ENCODE measurements around the gene MYO10. TPM values are rescaled to one million over a fixed set of nuclear protein-coding genes. Genes with fewer than 3 reads are reported as not detected.

Gene MYO10
- total RNA-seq, 1 experiment from 2014 or later, result 89.8 TPM

DNA sequence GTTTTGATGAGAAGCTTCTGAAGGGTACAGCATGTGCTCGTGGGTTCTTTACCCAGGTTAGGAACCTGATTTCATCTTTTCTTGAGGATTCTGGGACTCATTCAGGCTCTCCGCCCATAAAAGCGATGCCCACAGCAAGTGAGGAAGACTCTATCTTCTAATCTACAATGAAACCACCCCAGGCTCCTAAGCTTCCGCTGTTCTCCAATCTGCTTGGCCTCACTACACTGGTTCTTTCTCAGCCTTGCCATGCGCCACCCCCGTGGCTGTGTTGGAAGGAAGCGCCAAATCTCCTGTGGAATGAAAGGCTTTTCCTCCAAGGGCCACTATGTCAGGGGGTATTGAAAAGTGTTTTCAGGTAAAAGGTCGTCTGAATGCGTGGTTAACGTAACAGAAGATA is 135.6 kb downstream of the MYO10 start (continued):
- TF ChIP-seq, protein P1, sequence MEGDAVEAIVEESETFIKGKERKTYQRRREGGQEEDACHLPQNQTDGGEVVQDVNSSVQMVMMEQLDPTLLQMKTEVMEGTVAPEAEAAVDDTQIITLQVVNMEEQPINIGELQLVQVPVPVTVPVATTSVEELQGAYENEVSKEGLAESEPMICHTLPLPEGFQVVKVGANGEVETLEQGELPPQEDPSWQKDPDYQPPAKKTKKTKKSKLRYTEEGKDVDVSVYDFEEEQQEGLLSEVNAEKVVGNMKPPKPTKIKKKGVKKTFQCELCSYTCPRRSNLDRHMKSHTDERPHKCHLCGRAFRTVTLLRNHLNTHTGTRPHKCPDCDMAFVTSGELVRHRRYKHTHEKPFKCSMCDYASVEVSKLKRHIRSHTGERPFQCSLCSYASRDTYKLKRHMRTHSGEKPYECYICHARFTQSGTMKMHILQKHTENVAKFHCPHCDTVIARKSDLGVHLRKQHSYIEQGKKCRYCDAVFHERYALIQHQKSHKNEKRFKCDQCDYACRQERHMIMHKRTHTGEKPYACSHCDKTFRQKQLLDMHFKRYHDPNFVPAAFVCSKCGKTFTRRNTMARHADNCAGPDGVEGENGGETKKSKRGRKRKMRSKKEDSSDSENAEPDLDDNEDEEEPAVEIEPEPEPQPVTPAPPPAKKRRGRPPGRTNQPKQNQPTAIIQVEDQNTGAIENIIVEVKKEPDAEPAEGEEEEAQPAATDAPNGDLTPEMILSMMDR (IDR thresholded peaks at IDR 0.05), result no peak
- TF ChIP-seq FOXK1 (CRISPR knock-in tag; IDR thresholded peaks at IDR 0.05), result no peak
- no peak for TF ChIP-seq ZNF416 (CRISPR knock-in tag; IDR thresholded peaks at IDR 0.05)
- TF ChIP-seq, protein P2, sequence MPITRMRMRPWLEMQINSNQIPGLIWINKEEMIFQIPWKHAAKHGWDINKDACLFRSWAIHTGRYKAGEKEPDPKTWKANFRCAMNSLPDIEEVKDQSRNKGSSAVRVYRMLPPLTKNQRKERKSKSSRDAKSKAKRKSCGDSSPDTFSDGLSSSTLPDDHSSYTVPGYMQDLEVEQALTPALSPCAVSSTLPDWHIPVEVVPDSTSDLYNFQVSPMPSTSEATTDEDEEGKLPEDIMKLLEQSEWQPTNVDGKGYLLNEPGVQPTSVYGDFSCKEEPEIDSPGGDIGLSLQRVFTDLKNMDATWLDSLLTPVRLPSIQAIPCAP (CRISPR knock-in tag; IDR thresholded peaks at IDR 0.05), result no peak
- TF ChIP-seq ZNF671 (CRISPR knock-in tag; IDR thresholded peaks at IDR 0.05), result no peak
- TF ChIP-seq, protein P3, sequence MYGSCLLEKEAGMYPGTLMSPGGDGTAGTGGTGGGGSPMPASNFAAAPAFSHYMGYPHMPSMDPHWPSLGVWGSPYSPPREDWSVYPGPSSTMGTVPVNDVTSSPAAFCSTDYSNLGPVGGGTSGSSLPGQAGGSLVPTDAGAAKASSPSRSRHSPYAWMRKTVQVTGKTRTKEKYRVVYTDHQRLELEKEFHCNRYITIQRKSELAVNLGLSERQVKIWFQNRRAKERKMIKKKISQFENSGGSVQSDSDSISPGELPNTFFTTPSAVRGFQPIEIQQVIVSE (CRISPR knock-in tag; IDR thresholded peaks at IDR 0.05; ENCODE audit: borderline replicate concordance), result no peak
- TF ChIP-seq ZBTB21 (CRISPR knock-in tag; IDR thresholded peaks at IDR 0.05; ENCODE audit: borderline replicate concordance), result no peak
- TF ChIP-seq, protein P4, sequence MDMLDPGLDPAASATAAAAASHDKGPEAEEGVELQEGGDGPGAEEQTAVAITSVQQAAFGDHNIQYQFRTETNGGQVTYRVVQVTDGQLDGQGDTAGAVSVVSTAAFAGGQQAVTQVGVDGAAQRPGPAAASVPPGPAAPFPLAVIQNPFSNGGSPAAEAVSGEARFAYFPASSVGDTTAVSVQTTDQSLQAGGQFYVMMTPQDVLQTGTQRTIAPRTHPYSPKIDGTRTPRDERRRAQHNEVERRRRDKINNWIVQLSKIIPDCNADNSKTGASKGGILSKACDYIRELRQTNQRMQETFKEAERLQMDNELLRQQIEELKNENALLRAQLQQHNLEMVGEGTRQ (CRISPR knock-in tag; IDR thresholded peaks at IDR 0.05), result no peak

DNA sequence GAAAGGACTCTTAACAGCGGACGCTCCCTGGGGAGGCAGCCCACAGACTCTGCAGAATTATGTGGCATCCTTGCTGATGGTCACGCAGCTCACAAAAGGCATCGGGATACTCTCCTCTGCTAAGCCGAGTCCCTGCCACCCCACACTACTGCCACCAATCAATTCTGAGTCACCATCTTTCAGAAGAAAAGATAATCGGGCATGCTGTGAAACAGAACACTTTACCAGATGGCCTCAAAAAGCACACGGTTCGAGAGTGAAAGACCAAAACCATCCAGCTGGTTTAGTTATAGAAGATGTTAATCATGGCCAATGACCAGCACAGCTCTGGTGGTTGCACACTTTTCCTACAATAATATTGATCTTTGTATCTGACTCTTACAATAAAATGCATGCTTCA is 136.3 kb downstream of the MYO10 start:
- ATAC-seq (no peak), DNase-seq (ENCODE audit: low spot score) (no peak)
- ChIA-PET CTCF (interaction anchor here (1.8 kb wide), 1 partner anchor 333 kb away, joined by 6 read pairs; no protein-coding TSS in a partner anchor), POLR2A (no interaction called here)
- no peak overlapping the region for H3K27ac Mint-ChIP-seq
- no peaks in the 10 kb centered on the region; the same call in 1 of the 2 replicates for H3K27me3 Mint-ChIP-seq (ENCODE audit: low read depth)
- H3K4me3 Mint-ChIP-seq, result no peak overlapping the region
- H3K36me3 Mint-ChIP-seq, result peaks cover 11% of the 10 kb centered on the region
- peaks cover 14% of the 10 kb centered on the region for H3K9me3 Mint-ChIP-seq
- peaks cover 16% of the 10 kb centered on the region for H3K4me1 Mint-ChIP-seq
- TF ChIP-seq TEAD1 (CRISPR knock-in tag; IDR thresholded peaks at IDR 0.05), result no peak
- TF ChIP-seq ZNF671 (CRISPR knock-in tag; IDR thresholded peaks at IDR 0.05), result no peak
- TF ChIP-seq RORB (CRISPR knock-in tag; IDR thresholded peaks at IDR 0.05), result no peak
- TF ChIP-seq, protein P5, sequence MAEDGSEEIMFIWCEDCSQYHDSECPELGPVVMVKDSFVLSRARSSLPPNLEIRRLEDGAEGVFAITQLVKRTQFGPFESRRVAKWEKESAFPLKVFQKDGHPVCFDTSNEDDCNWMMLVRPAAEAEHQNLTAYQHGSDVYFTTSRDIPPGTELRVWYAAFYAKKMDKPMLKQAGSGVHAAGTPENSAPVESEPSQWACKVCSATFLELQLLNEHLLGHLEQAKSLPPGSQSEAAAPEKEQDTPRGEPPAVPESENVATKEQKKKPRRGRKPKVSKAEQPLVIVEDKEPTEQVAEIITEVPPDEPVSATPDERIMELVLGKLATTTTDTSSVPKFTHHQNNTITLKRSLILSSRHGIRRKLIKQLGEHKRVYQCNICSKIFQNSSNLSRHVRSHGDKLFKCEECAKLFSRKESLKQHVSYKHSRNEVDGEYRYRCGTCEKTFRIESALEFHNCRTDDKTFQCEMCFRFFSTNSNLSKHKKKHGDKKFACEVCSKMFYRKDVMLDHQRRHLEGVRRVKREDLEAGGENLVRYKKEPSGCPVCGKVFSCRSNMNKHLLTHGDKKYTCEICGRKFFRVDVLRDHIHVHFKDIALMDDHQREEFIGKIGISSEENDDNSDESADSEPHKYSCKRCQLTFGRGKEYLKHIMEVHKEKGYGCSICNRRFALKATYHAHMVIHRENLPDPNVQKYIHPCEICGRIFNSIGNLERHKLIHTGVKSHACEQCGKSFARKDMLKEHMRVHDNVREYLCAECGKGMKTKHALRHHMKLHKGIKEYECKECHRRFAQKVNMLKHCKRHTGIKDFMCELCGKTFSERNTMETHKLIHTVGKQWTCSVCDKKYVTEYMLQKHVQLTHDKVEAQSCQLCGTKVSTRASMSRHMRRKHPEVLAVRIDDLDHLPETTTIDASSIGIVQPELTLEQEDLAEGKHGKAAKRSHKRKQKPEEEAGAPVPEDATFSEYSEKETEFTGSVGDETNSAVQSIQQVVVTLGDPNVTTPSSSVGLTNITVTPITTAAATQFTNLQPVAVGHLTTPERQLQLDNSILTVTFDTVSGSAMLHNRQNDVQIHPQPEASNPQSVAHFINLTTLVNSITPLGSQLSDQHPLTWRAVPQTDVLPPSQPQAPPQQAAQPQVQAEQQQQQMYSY (CRISPR knock-in tag; IDR thresholded peaks at IDR 0.05), result no peak
- TF ChIP-seq MYBL2 (CRISPR knock-in tag; IDR thresholded peaks at IDR 0.05), result no peak
- TF ChIP-seq ZNF219 (CRISPR knock-in tag; IDR thresholded peaks at IDR 0.05; ENCODE audit: borderline replicate concordance), result no peak
- TF ChIP-seq CREB1 (CRISPR knock-in tag; IDR thresholded peaks at IDR 0.05), result no peak
- no peak for TF ChIP-seq GABPB1 (CRISPR knock-in tag; IDR thresholded peaks at IDR 0.05)
- TF ChIP-seq, protein P6, sequence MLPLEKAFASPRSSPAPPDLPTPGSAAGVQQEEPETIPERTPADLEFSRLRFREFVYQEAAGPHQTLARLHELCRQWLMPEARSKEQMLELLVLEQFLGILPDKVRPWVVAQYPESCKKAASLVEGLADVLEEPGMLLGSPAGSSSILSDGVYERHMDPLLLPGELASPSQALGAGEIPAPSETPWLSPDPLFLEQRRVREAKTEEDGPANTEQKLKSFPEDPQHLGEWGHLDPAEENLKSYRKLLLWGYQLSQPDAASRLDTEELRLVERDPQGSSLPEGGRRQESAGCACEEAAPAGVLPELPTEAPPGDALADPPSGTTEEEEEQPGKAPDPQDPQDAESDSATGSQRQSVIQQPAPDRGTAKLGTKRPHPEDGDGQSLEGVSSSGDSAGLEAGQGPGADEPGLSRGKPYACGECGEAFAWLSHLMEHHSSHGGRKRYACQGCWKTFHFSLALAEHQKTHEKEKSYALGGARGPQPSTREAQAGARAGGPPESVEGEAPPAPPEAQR (CRISPR knock-in tag; IDR thresholded peaks at IDR 0.05), result no peak
- TF ChIP-seq, protein P7, sequence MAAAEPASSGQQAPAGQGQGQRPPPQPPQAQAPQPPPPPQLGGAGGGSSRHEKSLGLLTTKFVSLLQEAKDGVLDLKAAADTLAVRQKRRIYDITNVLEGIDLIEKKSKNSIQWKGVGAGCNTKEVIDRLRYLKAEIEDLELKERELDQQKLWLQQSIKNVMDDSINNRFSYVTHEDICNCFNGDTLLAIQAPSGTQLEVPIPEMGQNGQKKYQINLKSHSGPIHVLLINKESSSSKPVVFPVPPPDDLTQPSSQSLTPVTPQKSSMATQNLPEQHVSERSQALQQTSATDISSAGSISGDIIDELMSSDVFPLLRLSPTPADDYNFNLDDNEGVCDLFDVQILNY (CRISPR knock-in tag; IDR thresholded peaks at IDR 0.05), result no peak
- TF ChIP-seq, protein P8, sequence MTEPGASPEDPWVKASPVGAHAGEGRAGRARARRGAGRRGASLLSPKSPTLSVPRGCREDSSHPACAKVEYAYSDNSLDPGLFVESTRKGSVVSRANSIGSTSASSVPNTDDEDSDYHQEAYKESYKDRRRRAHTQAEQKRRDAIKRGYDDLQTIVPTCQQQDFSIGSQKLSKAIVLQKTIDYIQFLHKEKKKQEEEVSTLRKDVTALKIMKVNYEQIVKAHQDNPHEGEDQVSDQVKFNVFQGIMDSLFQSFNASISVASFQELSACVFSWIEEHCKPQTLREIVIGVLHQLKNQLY (CRISPR knock-in tag; IDR thresholded peaks at IDR 0.05), result no peak
- TF ChIP-seq, protein P9, sequence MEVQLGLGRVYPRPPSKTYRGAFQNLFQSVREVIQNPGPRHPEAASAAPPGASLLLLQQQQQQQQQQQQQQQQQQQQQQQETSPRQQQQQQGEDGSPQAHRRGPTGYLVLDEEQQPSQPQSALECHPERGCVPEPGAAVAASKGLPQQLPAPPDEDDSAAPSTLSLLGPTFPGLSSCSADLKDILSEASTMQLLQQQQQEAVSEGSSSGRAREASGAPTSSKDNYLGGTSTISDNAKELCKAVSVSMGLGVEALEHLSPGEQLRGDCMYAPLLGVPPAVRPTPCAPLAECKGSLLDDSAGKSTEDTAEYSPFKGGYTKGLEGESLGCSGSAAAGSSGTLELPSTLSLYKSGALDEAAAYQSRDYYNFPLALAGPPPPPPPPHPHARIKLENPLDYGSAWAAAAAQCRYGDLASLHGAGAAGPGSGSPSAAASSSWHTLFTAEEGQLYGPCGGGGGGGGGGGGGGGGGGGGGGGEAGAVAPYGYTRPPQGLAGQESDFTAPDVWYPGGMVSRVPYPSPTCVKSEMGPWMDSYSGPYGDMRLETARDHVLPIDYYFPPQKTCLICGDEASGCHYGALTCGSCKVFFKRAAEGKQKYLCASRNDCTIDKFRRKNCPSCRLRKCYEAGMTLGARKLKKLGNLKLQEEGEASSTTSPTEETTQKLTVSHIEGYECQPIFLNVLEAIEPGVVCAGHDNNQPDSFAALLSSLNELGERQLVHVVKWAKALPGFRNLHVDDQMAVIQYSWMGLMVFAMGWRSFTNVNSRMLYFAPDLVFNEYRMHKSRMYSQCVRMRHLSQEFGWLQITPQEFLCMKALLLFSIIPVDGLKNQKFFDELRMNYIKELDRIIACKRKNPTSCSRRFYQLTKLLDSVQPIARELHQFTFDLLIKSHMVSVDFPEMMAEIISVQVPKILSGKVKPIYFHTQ (CRISPR knock-in tag; IDR thresholded peaks at IDR 0.05), result no peak
- TF ChIP-seq, protein P10, sequence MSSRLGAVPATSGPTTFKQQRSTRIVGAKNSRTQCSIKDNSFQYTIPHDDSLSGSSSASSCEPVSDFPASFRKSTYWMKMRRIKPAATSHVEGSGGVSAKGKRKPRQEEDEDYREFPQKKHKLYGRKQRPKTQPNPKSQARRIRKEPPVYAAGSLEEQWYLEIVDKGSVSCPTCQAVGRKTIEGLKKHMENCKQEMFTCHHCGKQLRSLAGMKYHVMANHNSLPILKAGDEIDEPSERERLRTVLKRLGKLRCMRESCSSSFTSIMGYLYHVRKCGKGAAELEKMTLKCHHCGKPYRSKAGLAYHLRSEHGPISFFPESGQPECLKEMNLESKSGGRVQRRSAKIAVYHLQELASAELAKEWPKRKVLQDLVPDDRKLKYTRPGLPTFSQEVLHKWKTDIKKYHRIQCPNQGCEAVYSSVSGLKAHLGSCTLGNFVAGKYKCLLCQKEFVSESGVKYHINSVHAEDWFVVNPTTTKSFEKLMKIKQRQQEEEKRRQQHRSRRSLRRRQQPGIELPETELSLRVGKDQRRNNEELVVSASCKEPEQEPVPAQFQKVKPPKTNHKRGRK (CRISPR knock-in tag; IDR thresholded peaks at IDR 0.05; ENCODE audit: borderline replicate concordance), result no peak
- no peak for TF ChIP-seq TP53 (CRISPR knock-in tag; IDR thresholded peaks at IDR 0.05)
